ENCODE results near the gene VSTM2B.

VSTM2B gene

GRCh38 chr19:29593869-29594268 is 68.1 kb downstream of the VSTM2B start:
- DNase-seq (ENCODE audit: low read depth), result no peak

GRCh38 chr19:29596080-29596727 is 70.4 kb downstream of the VSTM2B start:
- no peak for DNase-seq (ENCODE audit: low read depth)

- DNase-seq (ENCODE audit: low read depth), result no peak
Measured at GRCh38 chr19:29596885-29597525, 71.2 kb downstream of the VSTM2B start.

- no peak for DNase-seq (ENCODE audit: low read depth)
Measured at GRCh38 chr19:29598036-29598435, 72.2 kb downstream of the VSTM2B start.

- DNase-seq (ENCODE audit: low read depth), result no peak
Measured at GRCh38 chr19:29598496-29598895, 72.7 kb downstream of the VSTM2B start.

GRCh38 chr19:29603308-29603707 is 77.5 kb downstream of the VSTM2B start:
- DNase-seq (ENCODE audit: low read depth), result no peak

GRCh38 chr19:29605653-29606419 is 80.0 kb downstream of the VSTM2B start, which contains the start of gene POP4:
POP4 (plus strand) TSS chr19:29606283; CDS start chr19:29606319, 36 bp downstream.
- peak; percentile 90 for DNase-seq (ENCODE audit: low read depth)

- DNase-seq (ENCODE audit: low read depth), result no peak
Measured at GRCh38 chr19:29606420-29606747, 80.6 kb downstream of the VSTM2B start.

- DNase-seq (ENCODE audit: low read depth), result no peak
Measured at GRCh38 chr19:29609636-29610035, 83.8 kb downstream of the VSTM2B start.

GRCh38 chr19:29610213-29610573 is 84.4 kb downstream of the VSTM2B start:
- no peak for DNase-seq (ENCODE audit: low read depth)

- DNase-seq (ENCODE audit: low read depth), result peak; percentile 72
Measured at GRCh38 chr19:29610574-29611271, 84.9 kb downstream of the VSTM2B start.

- no peak for DNase-seq (ENCODE audit: low read depth)
Measured at GRCh38 chr19:29612121-29612520, 86.3 kb downstream of the VSTM2B start.

GRCh38 chr19:29612801-29613595 is 87.2 kb downstream of the VSTM2B start:
- DNase-seq (ENCODE audit: low read depth), result no peak

- DNase-seq (ENCODE audit: low read depth), result no peak
Measured at GRCh38 chr19:29614046-29614445, 88.3 kb downstream of the VSTM2B start.

Data from amniotic epithelial cell (primary cell).